ENCODE results near the gene EGLN3.

DNA sequence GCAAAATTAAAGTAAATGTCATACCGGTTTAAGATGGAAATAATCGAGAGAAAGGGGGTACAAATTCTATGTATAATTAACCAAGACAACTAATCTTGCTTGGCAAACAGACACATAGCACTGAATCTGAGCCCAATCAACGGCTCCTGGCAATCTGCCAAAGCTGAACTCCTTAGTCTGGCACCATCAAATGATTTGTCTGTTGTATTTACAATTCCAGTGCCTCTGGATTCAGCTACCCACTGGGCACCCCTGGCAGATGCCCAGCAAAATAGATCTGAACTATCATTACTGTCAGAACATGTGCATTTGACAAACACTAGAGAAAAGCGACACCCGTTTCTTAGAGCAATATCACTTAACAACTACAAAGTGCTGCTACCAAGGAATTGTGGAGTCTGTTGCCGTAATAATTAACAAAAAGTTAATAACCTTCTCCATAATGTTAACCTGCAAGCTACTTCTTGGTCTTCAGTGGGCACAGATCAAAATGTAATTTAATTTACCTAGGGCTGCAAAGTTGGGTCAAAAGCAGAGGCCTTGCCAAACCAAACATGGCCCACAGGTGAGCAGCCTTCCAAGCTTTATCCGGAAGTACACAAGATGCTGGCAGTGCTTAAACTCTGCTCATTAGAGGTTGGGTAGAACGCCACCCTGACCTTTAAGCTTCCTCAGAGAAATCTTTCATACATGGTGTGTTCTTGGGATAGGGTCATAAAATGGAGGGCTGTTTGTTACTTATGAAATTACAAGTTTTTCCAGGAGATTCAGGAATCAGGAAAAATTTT is 7.6 kb downstream of the EGLN3 start:
- TF ChIP-seq POLR2AphosphoS5 (IDR thresholded peaks at IDR 0.05; ENCODE audit: borderline replicate concordance, low read depth, low read length) (no peak), EZH2 (IDR thresholded peaks at IDR 0.05) (no peak)

Measured in SK-N-MC (cell line).